ENCODE measurements around the gene BTLA. TPM values are rescaled to one million over a fixed set of nuclear protein-coding genes. Genes with fewer than 3 reads are reported as not detected.
"Not testable (repeated sequence)": the region's sequence is repeated elsewhere in the genome, so short reads cannot be mapped to it uniquely, and the experiment has no call there.

Gene BTLA
- polyA plus RNA-seq, 3 donors: 0.37 to 0.51 (median 0.40) TPM

GRCh38 chr3:112456147-112456546 is 43.1 kb downstream of the BTLA start:
- no peak for DNase-seq (ENCODE audit: low read depth in 3 of 3, low spot score in 2 of 3)

DNA sequence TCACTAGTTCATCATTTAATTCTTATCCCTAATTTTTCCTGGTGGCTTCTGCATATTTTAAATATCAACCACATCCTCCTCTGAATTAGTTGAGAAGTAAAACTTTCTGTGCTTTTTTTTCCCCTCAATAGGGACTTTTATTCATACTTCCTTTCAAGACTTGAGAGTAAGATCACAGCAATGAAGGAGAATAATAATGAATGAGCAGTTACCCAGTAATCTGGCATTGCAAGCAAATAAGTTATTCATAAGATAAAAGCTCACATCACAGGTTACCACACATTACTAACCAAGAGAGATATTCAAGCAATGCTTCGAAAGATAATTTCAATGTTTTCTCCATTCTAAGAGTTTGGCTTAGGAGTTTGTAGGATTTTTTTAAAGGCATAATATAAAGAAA is 50.3 kb downstream of the BTLA start:
- no peak for DNase-seq (ENCODE audit: low read depth in 3 of 3, low spot score in 2 of 3)

DNA sequence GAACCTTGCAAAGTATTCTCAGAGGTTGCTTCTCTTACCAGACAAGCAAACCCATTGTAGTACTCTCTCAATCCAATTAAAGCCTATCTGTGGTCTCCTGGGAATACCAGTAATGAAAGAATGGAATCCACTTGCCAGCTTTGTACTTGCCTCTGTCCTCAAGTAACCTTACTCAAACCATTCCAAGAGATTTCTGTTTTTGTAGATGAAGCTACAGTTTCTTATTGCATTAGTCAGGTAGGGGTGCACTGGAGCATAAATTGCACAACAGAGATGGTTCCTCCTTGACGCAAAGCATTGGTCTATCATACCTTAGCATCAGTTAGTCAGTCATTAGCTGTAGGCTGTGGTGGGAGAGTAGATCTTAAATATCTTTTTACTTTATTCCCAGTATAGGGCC is 52.9 kb downstream of the BTLA start:
- no peak for DNase-seq (ENCODE audit: low read depth in 3 of 3, low spot score in 2 of 3)

DNA sequence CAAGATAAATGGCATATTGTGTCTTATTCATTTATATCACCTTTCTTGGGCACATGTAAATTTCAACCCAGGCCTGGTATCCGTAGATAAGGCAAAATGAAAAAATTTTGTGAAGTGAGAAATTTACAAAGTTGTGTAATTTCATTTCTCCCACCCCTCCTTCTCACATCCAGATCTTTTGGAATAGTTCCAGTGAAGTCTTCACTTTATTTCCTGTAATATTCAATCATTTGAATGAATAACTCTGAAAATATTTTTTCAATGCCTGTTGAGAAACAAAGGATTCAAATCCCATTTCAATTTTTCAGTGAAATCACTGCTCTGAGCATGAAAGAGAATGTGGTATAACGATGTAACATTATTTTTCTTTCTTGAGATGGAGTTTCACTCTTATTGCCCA is 53.4 kb downstream of the BTLA start:
- DNase-seq (ENCODE audit: low read depth in 3 of 3, low spot score in 2 of 3): no peak

DNA sequence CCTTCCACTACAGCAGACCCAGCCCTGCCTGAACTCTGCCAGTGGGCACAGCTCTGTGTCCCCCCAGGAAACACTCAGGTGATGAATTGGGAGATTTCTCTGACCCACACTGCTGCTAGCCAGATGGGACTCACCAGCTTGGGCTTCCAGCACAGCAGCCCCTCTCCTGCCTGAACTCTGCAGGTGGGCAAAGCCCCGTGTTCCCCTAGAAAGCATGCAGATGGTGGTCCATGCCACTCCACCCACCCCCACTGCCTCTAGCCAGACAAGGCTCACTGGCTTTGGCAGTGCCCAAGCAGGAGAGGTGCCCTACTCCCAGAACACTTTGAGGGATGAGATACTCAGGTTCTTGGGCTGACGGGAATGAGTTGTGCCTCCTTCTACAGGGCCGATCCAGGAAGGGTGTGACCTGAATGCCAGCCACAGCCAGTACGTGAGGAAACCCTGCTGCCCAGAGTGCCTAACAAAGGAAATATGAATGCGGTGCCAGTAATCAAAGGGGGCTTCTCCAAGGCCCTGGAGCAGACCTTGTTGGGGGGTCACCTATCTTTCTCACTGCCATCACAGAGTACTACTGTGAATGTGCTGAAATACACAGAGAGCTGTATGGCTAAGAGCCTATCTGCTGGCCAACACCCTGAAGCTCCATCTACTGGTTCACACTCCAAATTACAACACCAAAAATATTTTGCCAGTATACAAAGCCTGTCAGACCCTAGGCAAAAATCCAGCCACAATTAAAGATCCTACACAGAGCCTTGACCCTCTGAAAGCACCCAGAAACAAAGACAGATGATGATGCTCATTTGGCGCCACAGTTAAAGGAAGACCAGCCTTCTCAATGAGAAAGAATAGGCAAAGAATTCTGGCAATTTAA is 61.9 kb downstream of the BTLA start:
- DNase-seq (ENCODE audit: low read depth in 3 of 3, low spot score in 2 of 3): no peak

- DNase-seq (ENCODE audit: low read depth in 3 of 3, low spot score in 2 of 3): no peak
Measured at GRCh38 chr3:112429960-112430359, 69.3 kb downstream of the BTLA start.

DNA sequence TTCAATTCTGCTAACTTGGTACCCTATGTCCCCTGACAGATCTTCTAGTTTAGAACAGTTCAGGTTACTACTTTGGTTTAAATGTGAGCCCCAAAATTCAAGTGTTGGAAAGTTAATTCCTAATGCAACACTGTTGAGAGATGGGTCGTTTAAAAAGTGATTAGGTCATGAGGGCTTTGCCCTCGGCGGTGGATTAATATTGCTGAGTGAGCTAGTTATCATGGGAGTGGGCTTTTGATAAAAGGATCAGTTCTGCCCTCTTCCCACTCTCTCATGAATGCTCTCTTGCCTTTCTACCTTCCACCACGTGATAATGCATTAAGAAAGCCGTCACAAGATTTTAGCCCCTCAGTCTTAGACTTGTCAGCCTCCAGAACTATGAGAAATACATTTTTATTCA is 72.1 kb downstream of the BTLA start:
- DNase-seq (ENCODE audit: low read depth in 3 of 3, low spot score in 2 of 3): no peak

DNA sequence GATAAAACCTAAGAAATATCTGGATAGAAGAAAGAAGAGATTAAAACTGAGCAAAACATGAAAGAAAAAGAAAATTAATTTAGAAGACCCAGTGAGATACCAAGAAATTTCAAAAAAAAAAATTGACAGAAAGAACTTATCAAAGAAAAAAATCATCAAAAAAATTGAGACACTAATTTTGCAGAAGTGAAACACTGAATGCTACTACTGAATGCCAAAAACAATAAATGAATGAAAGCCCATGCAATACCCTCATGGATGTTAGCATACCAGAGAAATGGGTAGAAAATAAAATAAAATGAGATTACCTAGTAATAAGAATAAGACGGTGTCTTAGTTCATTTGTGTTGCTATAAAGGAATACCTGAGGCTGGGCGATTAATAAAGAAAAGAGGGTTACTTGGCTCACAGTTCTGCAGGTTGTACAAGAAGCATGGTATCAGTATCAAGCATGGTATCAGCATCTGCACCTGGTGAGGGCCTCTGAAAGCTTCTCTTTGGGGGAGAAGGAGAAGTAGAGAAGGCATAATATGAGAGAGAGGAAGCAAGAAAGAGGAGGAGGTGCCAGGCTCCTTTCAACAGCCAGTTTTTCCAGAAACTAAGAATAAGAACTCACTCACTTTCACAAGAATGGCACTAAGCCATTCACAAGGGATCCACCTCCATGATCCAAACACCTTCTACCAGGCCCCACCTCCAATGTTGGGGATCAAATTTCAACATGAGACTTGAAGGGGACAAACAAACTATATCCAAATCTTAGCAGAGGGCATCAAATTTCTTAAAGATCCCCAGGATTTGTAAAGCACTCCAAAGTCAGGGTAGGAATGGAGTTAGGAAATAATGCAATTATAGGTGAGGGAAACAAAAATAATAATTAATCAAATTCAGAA is 73.2 kb downstream of the BTLA start:
- no peak for DNase-seq (ENCODE audit: low read depth in 3 of 3, low spot score in 2 of 3)

DNA sequence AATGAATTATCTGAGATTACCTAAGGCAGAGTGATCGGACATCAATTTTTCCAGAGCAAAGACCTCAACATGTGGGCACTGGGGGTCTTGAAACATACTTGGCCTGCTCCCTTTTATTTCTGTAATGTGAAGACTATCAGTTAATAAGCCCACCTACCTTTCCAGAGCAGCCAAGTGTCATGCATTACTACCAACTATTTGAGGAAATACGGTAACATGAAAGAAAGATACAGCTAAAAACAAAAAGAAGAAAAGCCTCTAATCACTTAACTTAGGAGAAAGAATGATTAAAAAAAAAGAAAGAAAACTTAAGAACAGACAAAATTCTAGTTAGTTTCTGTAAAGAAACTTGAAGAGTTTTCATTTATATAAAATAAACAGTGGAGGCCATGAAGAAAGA is 73.9 kb downstream of the BTLA start:
- no peak for DNase-seq (ENCODE audit: low read depth in 3 of 3, low spot score in 2 of 3)

GRCh38 chr3:112424394-112424793 is 74.9 kb downstream of the BTLA start:
- no peak for DNase-seq (ENCODE audit: low read depth in 3 of 3, low spot score in 2 of 3)

GRCh38 chr3:112422921-112423320 is 76.4 kb downstream of the BTLA start:
- not testable (repeated sequence) for DNase-seq (ENCODE audit: low read depth in 3 of 3, low spot score in 2 of 3)

- not testable (repeated sequence) for DNase-seq (ENCODE audit: low read depth in 3 of 3, low spot score in 2 of 3)
Measured at GRCh38 chr3:112418526-112418925, 80.7 kb downstream of the BTLA start.

- no peak for DNase-seq (ENCODE audit: low read depth in 3 of 3, low spot score in 2 of 3)
Measured at GRCh38 chr3:112417696-112418318, 81.5 kb downstream of the BTLA start.

DNA sequence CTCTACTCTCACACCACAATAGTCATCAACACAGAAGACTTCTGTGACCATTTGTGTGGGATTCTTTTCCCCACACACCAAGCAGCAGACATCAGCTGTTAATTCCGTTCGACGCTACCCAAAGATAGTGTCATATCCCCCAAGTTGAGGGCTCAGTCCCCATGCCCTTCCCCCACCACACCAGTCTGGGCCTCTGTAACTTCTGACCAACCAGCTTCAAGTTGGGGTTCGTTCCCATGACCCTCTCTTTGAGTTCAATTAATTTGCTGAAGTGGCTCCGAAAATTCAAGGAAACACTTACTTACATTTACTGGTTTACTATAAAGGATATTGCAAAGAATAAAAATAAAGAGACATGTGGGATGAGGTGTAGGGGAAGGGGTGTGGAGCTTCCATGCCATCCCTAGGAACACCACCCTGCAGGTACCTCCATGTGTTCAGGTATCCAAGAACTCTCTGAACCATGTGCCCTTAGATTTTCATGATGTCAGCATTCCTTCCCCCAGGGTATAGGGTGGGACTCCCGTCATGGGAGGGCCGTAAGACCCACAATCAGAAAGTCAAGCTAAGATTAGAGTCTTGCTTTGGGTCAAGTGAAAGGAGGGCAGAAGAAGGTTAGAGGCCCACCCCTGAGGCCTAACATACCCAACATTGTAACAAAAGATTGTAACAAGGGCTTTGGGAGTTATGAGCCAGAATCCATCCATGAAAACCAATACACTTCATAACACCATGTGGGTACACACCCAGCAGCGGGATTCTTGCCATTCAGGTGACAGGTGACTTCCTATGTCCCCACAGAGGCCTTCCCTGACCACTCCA is 82.7 kb downstream of the BTLA start:
- DNase-seq (ENCODE audit: low read depth in 3 of 3, low spot score in 2 of 3): no peak

GRCh38 chr3:112415390-112415789 is 83.9 kb downstream of the BTLA start:
- DNase-seq (ENCODE audit: low read depth in 3 of 3, low spot score in 2 of 3): no peak

Other genes with a start within 250 kb of the BTLA start
- under 1 TPM; 0.34 to 0.80 (median 0.80) TPM for gene SLC9C1, start 205.3 kb downstream of the BTLA start, polyA plus RNA-seq (ENCODE audit: insufficient read length in 3 of 3)
- 10 to 100 TPM; 39.5 to 44.1 (median 43.0) TPM for gene CD200, start 166.3 kb downstream of the BTLA start, polyA plus RNA-seq (ENCODE audit: insufficient read length in 3 of 3)
- 10 to 100 TPM; 51.8 to 59.3 (median 57.4) TPM for gene ATG3, start 62.5 kb upstream of the BTLA start, polyA plus RNA-seq (ENCODE audit: insufficient read length in 3 of 3)
- 10 to 100 TPM; 69.9 to 77.5 (median 74.0) TPM for gene SLC35A5, start 62.6 kb upstream of the BTLA start, polyA plus RNA-seq (ENCODE audit: insufficient read length in 3 of 3)
- gene CCDC80, start 141.7 kb upstream of the BTLA start, polyA plus RNA-seq (ENCODE audit: insufficient read length in 3 of 3): 100 to 1,000 TPM in 2 of 3 donors, 10 to 100 TPM in 1; 89.1 to 129 (median 110) TPM